VCaP (cell line): Measurements from ENCODE around the gene ZCCHC7.
A peak's percentile ranks its signal among the peaks of the same experiment; 100 is the strongest.

Experiments
- H3K27ac ChIP-seq: fragments of 450-650 bp; 2 replicates; pipeline ENCODE4 v1.5.1; 2017
- TF ChIP-seq, protein P1 (sequence below): fragments of 450-650 bp; conservative IDR thresholded peaks from 2 replicates; pipeline ENCODE4 v1.5.1; 2017; ENCODE audit warnings: mild to moderate bottlenecking, moderate library complexity

Gene ZCCHC7

DNA sequence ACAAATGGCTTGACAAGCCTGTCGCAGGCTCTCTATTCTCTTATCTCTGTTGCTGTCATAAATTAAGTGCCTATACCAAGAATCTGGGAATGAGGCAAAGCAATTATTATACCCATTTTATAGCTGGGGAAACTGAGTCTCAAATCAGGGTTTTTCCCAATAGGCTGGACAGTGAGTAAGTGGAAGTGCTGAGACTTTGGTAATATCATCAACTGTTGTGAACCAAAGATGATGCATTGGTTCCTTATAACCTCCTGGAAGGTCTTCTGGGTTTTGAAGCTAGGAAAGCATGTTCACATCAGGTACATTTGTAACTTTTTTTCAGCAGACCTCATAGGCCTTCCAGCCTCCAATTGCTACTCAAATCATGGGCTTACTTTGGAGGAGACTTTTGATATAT is 25.6 kb upstream of the ZCCHC7 start:
- TF ChIP-seq, protein P1, sequence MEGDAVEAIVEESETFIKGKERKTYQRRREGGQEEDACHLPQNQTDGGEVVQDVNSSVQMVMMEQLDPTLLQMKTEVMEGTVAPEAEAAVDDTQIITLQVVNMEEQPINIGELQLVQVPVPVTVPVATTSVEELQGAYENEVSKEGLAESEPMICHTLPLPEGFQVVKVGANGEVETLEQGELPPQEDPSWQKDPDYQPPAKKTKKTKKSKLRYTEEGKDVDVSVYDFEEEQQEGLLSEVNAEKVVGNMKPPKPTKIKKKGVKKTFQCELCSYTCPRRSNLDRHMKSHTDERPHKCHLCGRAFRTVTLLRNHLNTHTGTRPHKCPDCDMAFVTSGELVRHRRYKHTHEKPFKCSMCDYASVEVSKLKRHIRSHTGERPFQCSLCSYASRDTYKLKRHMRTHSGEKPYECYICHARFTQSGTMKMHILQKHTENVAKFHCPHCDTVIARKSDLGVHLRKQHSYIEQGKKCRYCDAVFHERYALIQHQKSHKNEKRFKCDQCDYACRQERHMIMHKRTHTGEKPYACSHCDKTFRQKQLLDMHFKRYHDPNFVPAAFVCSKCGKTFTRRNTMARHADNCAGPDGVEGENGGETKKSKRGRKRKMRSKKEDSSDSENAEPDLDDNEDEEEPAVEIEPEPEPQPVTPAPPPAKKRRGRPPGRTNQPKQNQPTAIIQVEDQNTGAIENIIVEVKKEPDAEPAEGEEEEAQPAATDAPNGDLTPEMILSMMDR, result no peak
- H3K27ac ChIP-seq, result no peak overlapping the region

DNA sequence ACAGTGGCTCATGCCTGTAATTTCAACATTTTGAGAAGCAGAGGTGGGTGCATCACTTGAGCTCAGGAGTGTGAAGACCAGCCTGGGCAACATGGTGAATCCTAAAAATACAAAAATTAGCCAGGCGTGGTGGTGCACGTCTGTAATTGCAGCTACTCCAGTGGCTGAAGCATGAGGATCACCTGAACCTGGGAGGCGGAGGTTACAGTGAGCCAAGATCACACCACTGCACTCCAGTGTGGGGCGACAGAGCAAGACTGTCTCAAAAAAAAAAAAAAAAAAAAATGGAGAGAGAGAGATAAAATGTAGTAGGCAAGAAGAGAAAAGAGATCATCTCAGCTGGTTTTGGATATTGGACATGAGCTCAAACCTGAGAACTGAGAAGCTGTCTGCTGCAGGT is 23.7 kb upstream of the ZCCHC7 start:
- TF ChIP-seq, protein P1, result no peak
- H3K27ac ChIP-seq, result no peak overlapping the region

DNA sequence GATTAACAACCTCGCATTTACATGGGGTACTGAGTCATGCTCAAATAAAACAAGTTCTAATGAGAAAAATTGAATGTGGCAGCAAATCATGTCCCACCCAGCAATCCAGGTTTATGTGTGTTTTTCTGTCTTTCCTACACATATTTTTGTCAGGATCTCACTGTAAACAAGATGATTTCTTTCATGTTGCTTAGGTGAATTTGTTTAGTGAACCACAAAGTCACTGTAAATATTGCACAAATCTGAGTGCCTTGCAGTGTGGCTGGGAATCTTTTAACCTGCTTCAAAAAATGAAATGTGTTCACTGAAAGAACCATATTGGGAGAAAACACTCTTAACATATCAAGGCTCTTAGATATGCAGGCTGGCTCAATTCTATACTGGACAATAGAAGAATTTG is 23.1 kb upstream of the ZCCHC7 start:
- TF ChIP-seq, protein P1, result no peak
- H3K27ac ChIP-seq, result no peak overlapping the region

DNA sequence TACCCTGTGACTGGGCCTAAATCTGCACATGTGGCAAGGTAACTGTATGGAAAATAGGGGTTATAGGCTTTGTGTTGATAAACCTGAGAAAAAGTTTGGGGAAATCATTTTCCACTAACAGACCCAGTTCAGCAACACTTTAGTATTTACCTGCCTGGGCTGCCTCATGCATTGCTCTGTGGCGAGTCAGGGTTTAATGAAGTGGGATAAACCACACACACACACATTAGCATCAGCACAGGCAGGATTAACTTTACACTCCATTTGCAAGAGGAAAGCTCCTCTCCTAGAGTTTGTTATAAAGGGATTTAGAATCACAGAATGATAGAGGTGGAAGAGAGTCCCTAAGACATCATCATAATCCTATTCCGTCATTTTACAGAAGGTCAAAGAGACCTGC is 20.0 kb upstream of the ZCCHC7 start:
- TF ChIP-seq, protein P1, result no peak
- H3K27ac ChIP-seq, result peak overlapping the region; percentile 90

DNA sequence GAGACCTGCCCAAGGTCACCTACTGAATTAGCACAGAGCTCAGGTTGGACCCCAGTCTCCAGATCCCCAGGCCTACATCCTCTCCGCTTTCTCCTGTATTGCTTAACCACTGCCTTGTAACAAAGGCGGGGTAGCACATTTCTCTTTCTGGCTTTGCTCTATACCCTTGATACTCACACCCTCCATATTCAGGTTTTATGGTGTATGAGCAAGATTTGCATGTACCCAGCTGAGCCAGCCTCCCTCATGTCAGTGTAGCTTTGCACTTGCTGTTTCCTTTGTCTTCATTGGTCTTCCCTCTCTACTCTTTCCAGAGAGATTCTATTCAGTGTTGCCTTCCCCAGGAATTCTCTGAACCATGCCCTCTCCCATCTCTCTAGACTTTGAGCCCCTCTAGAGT is 19.6 kb upstream of the ZCCHC7 start:
- H3K27ac ChIP-seq, result peak overlapping the region; percentile 90
- TF ChIP-seq, protein P1, result no peak

DNA sequence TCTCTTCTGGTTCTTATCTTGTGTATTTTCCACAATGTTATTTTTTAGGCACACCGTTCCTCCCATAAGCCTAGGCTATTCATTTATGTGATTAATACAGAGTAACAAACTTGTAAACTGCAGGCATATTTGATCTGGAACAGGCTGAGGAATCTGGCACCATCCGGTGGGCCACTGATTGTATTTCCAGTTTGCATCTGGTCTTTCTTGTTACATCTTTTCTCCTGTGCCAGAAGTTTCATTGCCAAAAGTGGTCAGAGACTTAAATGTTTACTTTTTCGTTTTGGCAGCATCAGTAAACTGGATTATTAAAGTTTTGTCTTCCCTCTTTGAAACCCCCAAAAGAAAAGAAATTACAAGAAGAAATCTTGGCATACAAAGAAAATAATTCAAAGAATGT is 17.9 kb upstream of the ZCCHC7 start:
- H3K27ac ChIP-seq, result peak overlapping the region; percentile 90
- TF ChIP-seq, protein P1, result no peak

DNA sequence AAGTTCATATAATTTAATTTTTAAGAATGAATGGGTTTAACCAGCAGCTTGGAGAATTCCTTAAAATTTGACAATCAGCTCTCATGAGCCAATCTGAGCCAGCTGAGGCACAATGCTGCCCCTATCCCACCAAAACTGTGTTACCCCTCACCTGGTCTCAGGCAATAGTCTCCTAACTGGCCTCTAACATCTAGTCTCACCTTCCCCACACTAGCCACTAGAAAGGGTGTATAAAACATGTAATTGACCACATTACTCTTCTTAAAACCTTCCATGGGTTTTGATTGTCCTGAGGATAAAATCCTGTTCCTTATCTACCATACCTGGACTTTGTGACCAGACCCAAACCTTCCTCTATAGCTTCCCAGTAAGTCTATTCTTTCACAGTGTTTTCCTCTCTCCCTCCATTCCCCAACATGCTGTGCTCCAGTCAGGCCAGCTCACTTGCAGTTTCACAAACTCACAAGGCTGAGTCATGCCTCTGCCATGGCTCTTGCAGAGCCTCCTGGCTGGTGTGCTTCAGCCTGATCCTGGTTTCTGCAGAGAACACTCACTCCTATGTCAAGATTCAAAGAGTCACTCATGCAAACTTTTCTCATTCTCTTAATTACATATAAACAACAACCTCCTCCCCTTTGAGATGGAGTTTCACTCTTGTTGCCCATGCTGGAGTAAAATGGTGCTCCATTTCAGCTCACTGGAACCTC is 16.0 kb upstream of the ZCCHC7 start:
- TF ChIP-seq, protein P1, result no peak
- H3K27ac ChIP-seq, result peak overlapping the region; percentile 90; the same call in 1 of the 2 replicates
